ENCODE measurements around the gene URB1. TPM values are rescaled to one million over a fixed set of nuclear protein-coding genes. Genes with fewer than 3 reads are reported as not detected.

Gene URB1
- total and polyA plus RNA-seq, 9 of the 15 experiments (the other 6 are each of a cell fraction or from before 2014, with no cell fraction given), result 0.97 to 53.6 (median 21.5) TPM

DNA sequence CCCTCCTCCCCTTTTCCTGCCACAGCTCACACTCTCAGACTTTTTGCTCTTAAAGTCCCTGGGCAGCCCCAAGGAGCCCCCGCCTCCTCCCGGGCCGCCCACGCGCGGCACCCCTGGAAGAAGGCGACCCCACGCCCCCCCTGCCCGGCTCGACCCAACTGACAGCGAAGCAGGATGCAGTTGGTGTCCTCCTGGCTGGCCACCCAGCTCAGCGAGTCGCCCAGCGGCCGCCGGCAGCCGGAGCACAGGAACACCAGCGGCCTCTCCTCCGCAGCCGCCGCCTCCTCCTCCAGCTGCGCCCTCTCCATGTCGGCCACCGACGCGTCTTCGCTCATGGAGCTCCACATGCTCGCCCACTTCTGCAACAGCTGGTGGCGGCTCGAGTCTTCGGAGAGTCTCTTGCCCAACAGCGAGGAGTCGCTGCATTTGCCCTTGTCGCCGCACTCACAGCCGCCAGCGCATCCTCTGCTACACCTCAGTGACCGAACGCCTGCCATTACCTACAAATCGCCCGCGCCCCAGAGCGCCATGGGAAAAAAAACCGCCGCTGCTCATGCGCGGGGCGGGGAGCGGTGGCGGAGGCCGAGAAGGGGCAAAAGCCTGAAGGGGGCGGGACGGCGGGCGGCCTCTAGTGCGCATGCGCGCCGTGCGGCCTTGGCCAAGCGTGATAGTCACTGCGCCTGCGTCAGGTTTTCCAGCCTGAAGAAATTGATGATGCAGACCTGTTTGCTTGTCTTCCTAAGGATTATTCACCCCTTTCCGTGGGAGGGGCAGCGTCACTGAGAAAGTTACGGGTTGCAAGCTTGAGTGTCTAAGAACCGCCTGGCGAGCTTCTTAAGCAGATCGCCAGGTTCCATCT is 114.1 kb downstream of the URB1 start, which contains the start of gene MIS18A (continued):
- TF ChIP-seq, protein P1, sequence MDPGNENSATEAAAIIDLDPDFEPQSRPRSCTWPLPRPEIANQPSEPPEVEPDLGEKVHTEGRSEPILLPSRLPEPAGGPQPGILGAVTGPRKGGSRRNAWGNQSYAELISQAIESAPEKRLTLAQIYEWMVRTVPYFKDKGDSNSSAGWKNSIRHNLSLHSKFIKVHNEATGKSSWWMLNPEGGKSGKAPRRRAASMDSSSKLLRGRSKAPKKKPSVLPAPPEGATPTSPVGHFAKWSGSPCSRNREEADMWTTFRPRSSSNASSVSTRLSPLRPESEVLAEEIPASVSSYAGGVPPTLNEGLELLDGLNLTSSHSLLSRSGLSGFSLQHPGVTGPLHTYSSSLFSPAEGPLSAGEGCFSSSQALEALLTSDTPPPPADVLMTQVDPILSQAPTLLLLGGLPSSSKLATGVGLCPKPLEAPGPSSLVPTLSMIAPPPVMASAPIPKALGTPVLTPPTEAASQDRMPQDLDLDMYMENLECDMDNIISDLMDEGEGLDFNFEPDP (CRISPR knock-in tag; IDR thresholded peaks at IDR 0.05), result no peak
- TF ChIP-seq ZNF764 (CRISPR knock-in tag; IDR thresholded peaks at IDR 0.05; ENCODE audit: low read depth), result no peak
- no peak for TF ChIP-seq HMG20A (CRISPR knock-in tag; conservative IDR thresholded peaks at IDR 0.05)
- TF ChIP-seq PTBP1 (IDR thresholded peaks at IDR 0.05; ENCODE audit: low read depth, low read length), result no peak
- TF ChIP-seq NONO (IDR thresholded peaks at IDR 0.05; ENCODE audit: low read depth in 2 of 2, low read length in 1 of 2), result no peak
- no peak for TF ChIP-seq SMC3 (conservative IDR thresholded peaks at IDR 0.05; ENCODE audit: insufficient read depth, low read depth, low read length)
- TF ChIP-seq MLLT1 (IDR thresholded peaks at IDR 0.05), result peak in 1 of 2 experiments; percentile 72; a peak in 1 of 4 replicates
- TF ChIP-seq, protein P2, sequence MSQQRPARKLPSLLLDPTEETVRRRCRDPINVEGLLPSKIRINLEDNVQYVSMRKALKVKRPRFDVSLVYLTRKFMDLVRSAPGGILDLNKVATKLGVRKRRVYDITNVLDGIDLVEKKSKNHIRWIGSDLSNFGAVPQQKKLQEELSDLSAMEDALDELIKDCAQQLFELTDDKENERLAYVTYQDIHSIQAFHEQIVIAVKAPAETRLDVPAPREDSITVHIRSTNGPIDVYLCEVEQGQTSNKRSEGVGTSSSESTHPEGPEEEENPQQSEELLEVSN (IDR thresholded peaks at IDR 0.05; ENCODE audit: borderline replicate concordance in 1 of 2, extremely low read depth in 1 of 2, insufficient read depth in 1 of 2, insufficient read length in 1 of 2, low read depth in 1 of 2, low read length in 1 of 2, poor library complexity in 1 of 2, severe bottlenecking in 1 of 2), result peak; percentile 51
- TF ChIP-seq PML (IDR thresholded peaks at IDR 0.05; ENCODE audit: low read length), result peak; percentile 53
- peak; percentile 56; the same call in 1 of the 2 replicates for TF ChIP-seq MXI1 (IDR thresholded peaks at IDR 0.05; ENCODE audit: low read depth, low read length)
- no peak for TF ChIP-seq ZBTB34 (CRISPR knock-in tag; IDR thresholded peaks at IDR 0.05)
- TF ChIP-seq, protein P3, sequence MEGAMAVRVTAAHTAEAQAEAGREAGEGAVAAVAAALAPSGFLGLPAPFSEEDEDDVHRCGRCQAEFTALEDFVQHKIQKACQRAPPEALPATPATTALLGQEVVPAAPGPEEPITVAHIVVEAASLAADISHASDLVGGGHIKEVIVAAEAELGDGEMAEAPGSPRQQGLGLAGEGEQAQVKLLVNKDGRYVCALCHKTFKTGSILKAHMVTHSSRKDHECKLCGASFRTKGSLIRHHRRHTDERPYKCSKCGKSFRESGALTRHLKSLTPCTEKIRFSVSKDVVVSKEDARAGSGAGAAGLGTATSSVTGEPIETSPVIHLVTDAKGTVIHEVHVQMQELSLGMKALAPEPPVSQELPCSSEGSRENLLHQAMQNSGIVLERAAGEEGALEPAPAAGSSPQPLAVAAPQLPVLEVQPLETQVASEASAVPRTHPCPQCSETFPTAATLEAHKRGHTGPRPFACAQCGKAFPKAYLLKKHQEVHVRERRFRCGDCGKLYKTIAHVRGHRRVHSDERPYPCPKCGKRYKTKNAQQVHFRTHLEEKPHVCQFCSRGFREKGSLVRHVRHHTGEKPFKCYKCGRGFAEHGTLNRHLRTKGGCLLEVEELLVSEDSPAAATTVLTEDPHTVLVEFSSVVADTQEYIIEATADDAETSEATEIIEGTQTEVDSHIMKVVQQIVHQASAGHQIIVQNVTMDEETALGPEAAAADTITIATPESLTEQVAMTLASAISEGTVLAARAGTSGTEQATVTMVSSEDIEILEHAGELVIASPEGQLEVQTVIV (CRISPR knock-in tag; IDR thresholded peaks at IDR 0.05; ENCODE audit: borderline replicate concordance), result no peak
- TF ChIP-seq, protein P4, sequence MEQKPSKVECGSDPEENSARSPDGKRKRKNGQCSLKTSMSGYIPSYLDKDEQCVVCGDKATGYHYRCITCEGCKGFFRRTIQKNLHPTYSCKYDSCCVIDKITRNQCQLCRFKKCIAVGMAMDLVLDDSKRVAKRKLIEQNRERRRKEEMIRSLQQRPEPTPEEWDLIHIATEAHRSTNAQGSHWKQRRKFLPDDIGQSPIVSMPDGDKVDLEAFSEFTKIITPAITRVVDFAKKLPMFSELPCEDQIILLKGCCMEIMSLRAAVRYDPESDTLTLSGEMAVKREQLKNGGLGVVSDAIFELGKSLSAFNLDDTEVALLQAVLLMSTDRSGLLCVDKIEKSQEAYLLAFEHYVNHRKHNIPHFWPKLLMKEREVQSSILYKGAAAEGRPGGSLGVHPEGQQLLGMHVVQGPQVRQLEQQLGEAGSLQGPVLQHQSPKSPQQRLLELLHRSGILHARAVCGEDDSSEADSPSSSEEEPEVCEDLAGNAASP (IDR thresholded peaks at IDR 0.05), result no peak
- no peak for TF ChIP-seq MECOM (CRISPR knock-in tag; IDR thresholded peaks at IDR 0.05)
- no peak for TF ChIP-seq ZNF175 (CRISPR knock-in tag; IDR thresholded peaks at IDR 0.05; ENCODE audit: low read depth)
- TF ChIP-seq SMAD4 (CRISPR knock-in tag; conservative IDR thresholded peaks at IDR 0.05), result no peak
